A549 (cell line): ENCODE results near the gene DIAPH1.

ENCODE experiments used
- CTCF ChIP-seq: fragments of >200 bp; sonication (Bioruptor Twin); formaldehyde crosslinking; IDR thresholded peaks from 3 replicates; pipeline ENCODE4 v1.5.1; 2016
- MAX ChIP-seq: IDR thresholded peaks from 2 replicates; pipeline ENCODE4 v1.6.1; 2012
- PBX3 ChIP-seq: IDR thresholded peaks from 2 replicates; pipeline ENCODE4 v1.6.1; 2012
- RAD21 ChIP-seq, 2 experiments: fragments of >200 bp in 1 of 2; sonication (Bioruptor Twin) in 1 of 2; formaldehyde crosslinking in 1 of 2; IDR thresholded peaks in 1 of 2; conservative IDR thresholded peaks in 1 of 2; 2 replicates in 1 of 2; 3 replicates in 1 of 2; pipeline ENCODE4 v1.6.1; 2012 to 2018; ENCODE audit warnings: inconsistent platforms in 1 of 2

- TF ChIP-seq PBX3: no peak
- TF ChIP-seq RAD21 (conservative IDR thresholded peaks at IDR 0.05 in 1 of 2, IDR thresholded peaks at IDR 0.05 in 1 of 2): no peak
- TF ChIP-seq CTCF: no peak
- no peak for TF ChIP-seq MAX
These were observed 1.1 kb downstream of the DIAPH1 start for GRCh38 chr5:141617682-141618029.
